GM10248 (cell line): ENCODE results near the gene MLLT10.
"Not testable (repeated sequence)": the region's sequence is repeated elsewhere in the genome, so short reads cannot be mapped to it uniquely, and the experiment has no call there.

Source experiments
- CTCF ChIA-PET: fragments of 300-600 bp; sonication (Branson Sonifier 250); formaldehyde crosslinking; extraction: SDS; loops from one replicate; lab custom pipeline; 2021; ENCODE audit warnings: antibody characterized with exemption; lab: Yijun Ruan, JAX
- POLR2A ChIA-PET: fragments of 350-650 bp; sonication (Branson Sonifier 250); formaldehyde crosslinking; extraction: SDS; loops from one replicate; lab custom pipeline; 2020; ENCODE audit warnings: antibody characterized with exemption; lab: Yijun Ruan, JAX
- DNase-seq: peaks from one replicate; pipeline ENCODE4 v3.0.0; 2012; ENCODE audit errors: extremely low spot score
- CTCF ChIP-seq: IDR thresholded peaks from 2 replicates; pipeline ENCODE4 v1.5.1; 2012; ENCODE audit warnings: mild to moderate bottlenecking, low read depth; ENCODE audit errors: extremely low read depth, missing control alignments, control extremely low read depth

Gene MLLT10

GRCh38 chr10:21627331-21627730 lies 93.3 kb downstream of the MLLT10 start:
- no peak for TF ChIP-seq CTCF
- POLR2A ChIA-PET, result no interaction called here
- CTCF ChIA-PET, result interaction anchor here (1.6 to 1.8 kb wide), 3 partner anchors 11 to 46 kb away, joined by 4 to 5 read pairs (median 4); no protein-coding TSS in a partner anchor

GRCh38 chr10:21628023-21628422 lies 94.0 kb downstream of the MLLT10 start:
- no peak for DNase-seq
- CTCF ChIA-PET, result interaction anchor here (1.6 to 1.8 kb wide), 4 partner anchors 9 to 46 kb away, joined by 3 to 5 read pairs (median 4); no protein-coding TSS in a partner anchor
- POLR2A ChIA-PET, result no interaction called here
- no peak for TF ChIP-seq CTCF

More at GRCh38 chr10:21627331-21627730, 93.3 kb downstream of the MLLT10 start:
- DNase-seq, result no peak

- CTCF ChIA-PET, result interaction anchor here (1.6 kb wide), 2 partner anchors 9 to 13 kb away, joined by 3 to 4 read pairs; no protein-coding TSS in a partner anchor
- DNase-seq, POLR2A ChIA-PET: not testable (repeated sequence)
Measured at GRCh38 chr10:21628645-21629044, 94.6 kb downstream of the MLLT10 start.

GRCh38 chr10:21634599-21635365 lies 100.8 kb downstream of the MLLT10 start:
- POLR2A ChIA-PET, result no interaction called here
- no peak for TF ChIP-seq CTCF
- DNase-seq, result no peak
- CTCF ChIA-PET, result interaction anchor here (1.3 kb wide), 1 partner anchor 139 kb away, joined by 3 read pairs; no protein-coding TSS in a partner anchor

- CTCF ChIA-PET, result interaction anchor here (0.9 to 1.5 kb wide), 5 partner anchors 9 to 53 kb away, joined by 3 to 5 read pairs (median 4); no protein-coding TSS in a partner anchor
- POLR2A ChIA-PET, result no interaction called here
Measured at GRCh38 chr10:21637795-21638194, 103.8 kb downstream of the MLLT10 start.

GRCh38 chr10:21638681-21639080 lies 104.6 kb downstream of the MLLT10 start:
- POLR2A ChIA-PET, result no interaction called here

More at GRCh38 chr10:21637795-21638194, 103.8 kb downstream of the MLLT10 start:
- no peak for TF ChIP-seq CTCF
- DNase-seq, result no peak

More at GRCh38 chr10:21638681-21639080, 104.6 kb downstream of the MLLT10 start:
- TF ChIP-seq CTCF, result no peak
- CTCF ChIA-PET, result interaction anchor here (1.0 to 1.4 kb wide), 2 partner anchors 12 to 14 kb away, joined by 3 to 5 read pairs; no protein-coding TSS in a partner anchor
- no peak for DNase-seq
